Activated CD8-positive, alpha-beta memory T cell treated with anti-CD3 and anti-CD28 coated beads, Interleukin-2, amount 50 U/mL, for 48 hours (primary cell): ENCODE data around the gene SULT2B1.
"Not testable (repeated sequence)": the region's sequence is repeated elsewhere in the genome, so short reads cannot be mapped to it uniquely, and the experiment has no call there.

Source experiments
- DNase-seq: peaks from one replicate; pipeline ENCODE4 v3.0.0-alpha.2; 2020

SULT2B1 gene

GRCh38 chr19:48561412-48561811 lies 9.4 kb downstream of the SULT2B1 start:
- no peak for DNase-seq

GRCh38 chr19:48565090-48565489 lies 13.1 kb downstream of the SULT2B1 start:
- DNase-seq = no peak

GRCh38 chr19:48568345-48568886 lies 16.4 kb downstream of the SULT2B1 start:
- no peak for DNase-seq

GRCh38 chr19:48569814-48570213 lies 17.8 kb downstream of the SULT2B1 start:
- no peak for DNase-seq

- DNase-seq = no peak
These were observed 19.6 kb downstream of the SULT2B1 start for GRCh38 chr19:48571378-48572162.

- DNase-seq = no peak
These were observed 21.2 kb downstream of the SULT2B1 start for GRCh38 chr19:48573163-48573505.

GRCh38 chr19:48575931-48576622 lies 24.1 kb downstream of the SULT2B1 start:
- DNase-seq = no peak

- DNase-seq = not testable (repeated sequence)
These were observed 25.9 kb downstream of the SULT2B1 start for GRCh38 chr19:48577908-48578307.

GRCh38 chr19:48578891-48579290 lies 26.9 kb downstream of the SULT2B1 start:
- DNase-seq = no peak

GRCh38 chr19:48582168-48582567 lies 30.2 kb downstream of the SULT2B1 start:
- DNase-seq = no peak

GRCh38 chr19:48587387-48587786 lies 35.4 kb downstream of the SULT2B1 start:
- DNase-seq = no peak

- peak; percentile 98 for DNase-seq
These were observed 36.9 kb downstream of the SULT2B1 start for GRCh38 chr19:48588670-48589401.

- DNase-seq = no peak
These were observed 39.0 kb downstream of the SULT2B1 start for GRCh38 chr19:48591021-48591420.

GRCh38 chr19:48595171-48595570 lies 43.2 kb downstream of the SULT2B1 start:
- no peak for DNase-seq

- no peak for DNase-seq
These were observed 43.9 kb downstream of the SULT2B1 start for GRCh38 chr19:48595833-48596232.

GRCh38 chr19:48596237-48596636 lies 44.3 kb downstream of the SULT2B1 start:
- no peak for DNase-seq

- no peak for DNase-seq
These were observed 44.9 kb downstream of the SULT2B1 start for GRCh38 chr19:48596679-48597465.

GRCh38 chr19:48598996-48599700 lies 47.2 kb downstream of the SULT2B1 start:
- no peak for DNase-seq

- DNase-seq = no peak
These were observed 48.9 kb downstream of the SULT2B1 start for GRCh38 chr19:48600679-48601417.

GRCh38 chr19:48603001-48603400 lies 51.0 kb downstream of the SULT2B1 start:
- no peak for DNase-seq

- no peak for DNase-seq
These were observed 51.5 kb downstream of the SULT2B1 start for GRCh38 chr19:48603449-48603848.
